HG02970 (cell line): ENCODE data around the gene IDH1.
"Not testable (repeated sequence)": the region's sequence is repeated elsewhere in the genome, so short reads cannot be mapped to it uniquely, and the experiment has no call there.

ENCODE experiments used
- ATAC-seq: cut with Tn5 transposase; IDR thresholded peaks from one replicate; pipeline ENCODE4 v1.9.1; 2021; ENCODE audit warnings: mild to moderate bottlenecking, moderate library complexity, moderate number of reproducible peaks; ENCODE audit not compliant: unreplicated experiment, low FRiP score

IDH1 gene

GRCh38 chr2:208222351-208222750 is 32.5 kb downstream of the IDH1 start:
- ATAC-seq: no peak

- ATAC-seq: not testable (repeated sequence)
These were observed 33.0 kb downstream of the IDH1 start for GRCh38 chr2:208221873-208222272.

DNA sequence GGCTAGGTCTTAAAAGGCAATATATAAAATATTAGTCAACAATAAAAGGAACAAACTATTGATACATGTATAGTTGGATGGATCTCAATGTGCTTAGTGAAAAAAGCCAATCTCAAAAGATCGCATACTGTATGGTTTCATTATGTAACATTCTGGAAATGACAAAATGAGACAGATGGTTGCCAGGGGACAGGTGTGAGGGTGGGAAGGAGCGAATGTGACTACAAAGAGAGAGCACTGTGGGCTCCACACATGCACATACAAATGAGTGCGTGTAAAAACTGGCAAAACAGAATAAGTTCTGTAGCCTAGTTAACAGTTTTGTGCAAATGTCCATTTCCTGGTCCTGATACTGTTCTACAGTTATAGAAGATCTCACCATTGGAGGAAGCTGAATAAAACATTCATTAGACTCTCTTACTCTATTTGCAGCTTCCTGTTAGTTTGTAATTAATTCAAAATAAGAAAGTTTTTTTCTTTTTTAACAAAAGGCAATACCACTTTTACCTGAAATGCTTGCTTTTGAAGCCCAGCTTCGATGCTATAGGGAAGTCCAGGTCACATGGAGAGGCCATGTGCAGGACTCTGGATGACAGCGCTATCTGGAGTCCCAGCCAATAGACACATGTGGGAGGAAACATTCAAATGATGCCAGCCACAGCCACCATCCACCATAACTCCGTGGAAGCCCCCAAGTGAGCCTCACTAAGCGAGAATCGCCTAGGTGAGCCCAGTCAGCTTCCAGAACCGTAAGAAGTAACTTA is 44.0 kb downstream of the IDH1 start:
- no peak for ATAC-seq

DNA sequence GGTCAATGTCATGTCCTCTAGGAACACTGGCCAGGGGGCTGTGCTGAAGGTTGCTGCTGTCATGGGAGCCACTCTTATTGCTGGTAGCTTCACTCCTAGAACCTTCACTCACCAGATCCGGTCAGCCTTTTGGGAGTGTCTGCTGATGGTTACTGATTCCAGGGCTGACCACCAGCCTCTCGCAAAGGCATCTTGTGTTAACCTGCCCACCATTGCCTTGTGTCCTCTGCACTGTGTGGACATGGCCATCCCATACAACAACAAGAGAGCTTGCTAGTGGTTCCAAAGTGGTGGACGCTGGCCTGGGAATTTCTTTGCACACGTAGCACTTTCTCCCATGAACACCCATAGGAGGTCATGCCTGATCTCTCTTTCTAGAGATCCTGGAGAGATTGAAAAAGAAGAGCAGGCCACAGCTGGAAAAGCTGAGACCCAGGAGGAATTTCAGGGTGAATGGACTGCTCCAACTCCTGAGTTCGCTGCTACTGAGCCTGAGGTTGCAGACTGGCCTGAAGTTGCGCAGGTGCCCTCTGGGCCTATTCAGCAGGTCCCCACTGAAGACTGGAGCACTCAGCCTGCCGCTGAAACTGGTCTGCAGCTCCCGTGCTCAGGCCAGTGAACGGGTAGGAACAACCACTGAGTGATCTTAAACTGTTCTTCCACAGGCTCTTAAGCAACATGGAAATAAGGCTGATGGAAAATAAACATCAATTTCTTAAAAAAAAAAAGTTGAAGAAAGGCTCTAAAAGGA is 46.4 kb downstream of the IDH1 start:
- ATAC-seq: no peak

GRCh38 chr2:208207769-208208168 is 47.1 kb downstream of the IDH1 start:
- ATAC-seq: no peak

DNA sequence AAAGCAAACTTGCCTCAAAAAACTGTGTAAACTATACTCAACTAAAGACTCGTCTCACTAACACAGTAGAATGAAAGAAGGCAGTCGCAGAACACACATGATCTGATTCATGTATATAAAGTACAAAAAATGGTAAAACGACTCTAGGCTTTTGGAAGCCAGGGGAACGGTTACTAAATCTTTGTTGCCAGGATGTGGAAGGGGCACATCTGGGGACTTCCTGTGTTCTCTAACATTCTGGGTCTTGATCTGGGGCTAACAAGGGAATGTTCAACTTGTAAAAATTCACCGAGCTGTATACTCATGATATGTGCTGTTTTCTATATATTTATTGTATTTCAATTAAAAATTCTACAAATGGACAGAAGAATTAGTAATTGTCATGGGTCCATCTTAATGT is 50.7 kb downstream of the IDH1 start:
- no peak for ATAC-seq

- ATAC-seq: no peak
These were observed 59.3 kb downstream of the IDH1 start for GRCh38 chr2:208195531-208195930.

GRCh38 chr2:208192611-208193236 is 62.1 kb downstream of the IDH1 start:
- ATAC-seq: no peak

- ATAC-seq: no peak
These were observed 64.9 kb downstream of the IDH1 start, which contains the start of gene C2orf80 for GRCh38 chr2:208189810-208190503. Gene C2orf80, minus strand, starts transcription at chr2:208190030. Its CDS starts 3,044 bp downstream, at chr2:208186986.

- ATAC-seq: no peak
These were observed 65.6 kb downstream of the IDH1 start for GRCh38 chr2:208189069-208189809.

- no peak for ATAC-seq
These were observed 68.0 kb downstream of the IDH1 start for GRCh38 chr2:208186893-208187292.

GRCh38 chr2:208186465-208186864 is 68.4 kb downstream of the IDH1 start:
- no peak for ATAC-seq
